Choroid plexus epithelial cell (primary cell): Measurements from ENCODE around the gene SPEM2.
A peak's percentile ranks its signal among the peaks of the same experiment; 100 is the strongest.

Source experiments
- DNase-seq: peaks from one replicate; pipeline ENCODE4 v3.0.0-alpha.2; 2010; ENCODE audit warnings: low read depth
- H3K4me3 ChIP-seq: 2 replicates; pipeline ENCODE4 v1.5.1; 2011; ENCODE audit warnings: low read depth, mild to moderate bottlenecking, control low read depth, low read length, moderate library complexity
- TF ChIP-seq, protein P1 (sequence below): conservative IDR thresholded peaks from 2 replicates; pipeline ENCODE4 v1.5.1; 2011; ENCODE audit warnings: low read depth, mild to moderate bottlenecking, control low read depth, inconsistent platforms, low read length, moderate library complexity

The SPEM2 gene

GRCh38 chr17:7416323-7416722, 9.1 kb upstream of the SPEM2 start:
- TF ChIP-seq, protein P1, sequence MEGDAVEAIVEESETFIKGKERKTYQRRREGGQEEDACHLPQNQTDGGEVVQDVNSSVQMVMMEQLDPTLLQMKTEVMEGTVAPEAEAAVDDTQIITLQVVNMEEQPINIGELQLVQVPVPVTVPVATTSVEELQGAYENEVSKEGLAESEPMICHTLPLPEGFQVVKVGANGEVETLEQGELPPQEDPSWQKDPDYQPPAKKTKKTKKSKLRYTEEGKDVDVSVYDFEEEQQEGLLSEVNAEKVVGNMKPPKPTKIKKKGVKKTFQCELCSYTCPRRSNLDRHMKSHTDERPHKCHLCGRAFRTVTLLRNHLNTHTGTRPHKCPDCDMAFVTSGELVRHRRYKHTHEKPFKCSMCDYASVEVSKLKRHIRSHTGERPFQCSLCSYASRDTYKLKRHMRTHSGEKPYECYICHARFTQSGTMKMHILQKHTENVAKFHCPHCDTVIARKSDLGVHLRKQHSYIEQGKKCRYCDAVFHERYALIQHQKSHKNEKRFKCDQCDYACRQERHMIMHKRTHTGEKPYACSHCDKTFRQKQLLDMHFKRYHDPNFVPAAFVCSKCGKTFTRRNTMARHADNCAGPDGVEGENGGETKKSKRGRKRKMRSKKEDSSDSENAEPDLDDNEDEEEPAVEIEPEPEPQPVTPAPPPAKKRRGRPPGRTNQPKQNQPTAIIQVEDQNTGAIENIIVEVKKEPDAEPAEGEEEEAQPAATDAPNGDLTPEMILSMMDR, result peak; percentile 26
- no peak overlapping the region for H3K4me3 ChIP-seq
- peak; percentile 12 for DNase-seq

DNA sequence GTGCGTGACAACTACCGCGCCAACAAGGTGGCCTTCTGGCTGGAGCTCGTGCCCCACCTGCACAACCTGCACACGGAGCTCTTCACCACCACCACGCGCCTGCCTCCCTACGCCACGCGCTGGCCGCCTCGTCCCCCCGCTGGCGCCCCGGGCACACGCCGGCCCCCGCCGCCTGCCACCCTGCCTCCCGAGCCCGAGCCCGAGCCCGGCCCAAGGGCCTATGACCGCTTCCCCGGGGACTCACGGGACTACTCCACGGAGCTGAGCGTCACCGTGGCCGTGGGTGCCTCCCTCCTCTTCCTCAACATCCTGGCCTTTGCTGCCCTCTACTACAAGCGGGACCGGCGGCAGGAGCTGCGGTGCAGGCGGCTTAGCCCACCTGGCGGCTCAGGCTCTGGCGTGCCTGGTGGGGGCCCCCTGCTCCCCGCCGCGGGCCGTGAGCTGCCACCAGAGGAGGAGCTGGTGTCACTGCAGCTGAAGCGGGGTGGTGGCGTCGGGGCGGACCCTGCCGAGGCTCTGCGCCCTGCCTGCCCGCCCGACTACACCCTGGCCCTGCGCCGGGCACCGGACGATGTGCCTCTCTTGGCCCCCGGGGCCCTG, 8.3 kb upstream of the SPEM2 start:
- H3K4me3 ChIP-seq, result no peak overlapping the region
- TF ChIP-seq, protein P1, result no peak
- no peak for DNase-seq

- TF ChIP-seq, protein P1, result no peak
- no peak overlapping the region for H3K4me3 ChIP-seq
- no peak for DNase-seq
Measured at GRCh38 chr17:7418472-7419152, 6.8 kb upstream of the SPEM2 start.

- TF ChIP-seq, protein P1, result no peak
- H3K4me3 ChIP-seq, result no peak within 1 kb of the TSS
- no peak for DNase-seq
Measured at GRCh38 chr17:7419819-7420610, 5.4 kb upstream of the SPEM2 start, which contains the start of gene SPEM1. SPEM1 (plus strand) TSS chr17:7420324; CDS start chr17:7420385, 61 bp downstream.

DNA sequence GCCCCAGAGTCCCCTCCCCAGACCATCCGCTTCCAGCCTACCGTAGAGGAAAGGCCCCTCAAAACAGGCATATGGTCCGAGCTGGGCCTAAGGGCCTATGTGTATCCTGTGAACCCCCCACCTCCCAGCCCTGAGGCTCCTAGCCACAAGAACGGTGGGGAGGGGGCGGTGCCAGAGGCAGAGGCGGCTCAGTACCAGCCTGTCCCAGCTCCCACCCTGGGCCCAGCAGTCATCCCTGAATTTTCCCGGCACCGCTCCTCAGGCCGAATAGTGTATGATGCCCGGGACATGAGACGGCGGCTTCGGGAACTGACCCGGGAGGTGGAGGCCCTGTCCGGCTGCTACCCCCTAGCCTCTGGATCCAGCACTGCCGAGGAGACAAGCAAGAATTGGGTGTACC, 4.2 kb upstream of the SPEM2 start:
- TF ChIP-seq, protein P1, result no peak
- DNase-seq, result no peak
- H3K4me3 ChIP-seq, result no peak overlapping the region

- DNase-seq, result no peak
- TF ChIP-seq, protein P1, result no peak
- no peak overlapping the region for H3K4me3 ChIP-seq
Measured at GRCh38 chr17:7423679-7424078, 1.7 kb upstream of the SPEM2 start.
